Endothelial cell of umbilical vein (primary cell): ENCODE results near the gene RILPL2. TPM values are rescaled to one million over a fixed set of nuclear protein-coding genes. Genes with fewer than 3 reads are reported as not detected.

Experiments used
- BruUV-seq: library from RNA; stranded (reverse); fragments of 400-500 nt; replicated peaks from 2 replicates; lab custom pipeline; 2021; lab: Mats Ljungman, UMichigan
- CTCF ChIA-PET: fragments of 300-600, 350-600 bp; sonication (Branson Sonifier 250); formaldehyde crosslinking; loops from one replicate; lab custom pipeline; 2021; ENCODE audit warnings: antibody characterized with exemption, inconsistent platforms; lab: Charles Lee
- POLR2A ChIA-PET: fragments of 300-600, 350-600 bp; sonication (Branson Sonifier 250); formaldehyde crosslinking; loops from one replicate; lab custom pipeline; 2021; ENCODE audit warnings: antibody characterized with exemption, inconsistent platforms; lab: Charles Lee
- DNase-seq: peaks from one replicate; pipeline ENCODE4 v3.0.0-alpha.2; 2011; ENCODE audit warnings: low read depth, low spot score
- FAIRE-seq: peaks from 2 replicates; lab custom pipeline; 2011; peaks lifted over from hg19 to GRCh38; lab: Jason Lieb, UNC
- H2AFZ ChIP-seq: 2 replicates; pipeline ENCODE4 v1.6.0; 2012; ENCODE audit warnings: low read depth, low read length, control low read depth, inconsistent platforms
- H3K27ac ChIP-seq: 2 replicates; pipeline ENCODE4 v1.5.1; 2011; ENCODE audit warnings: low read depth, mild to moderate bottlenecking, control low read depth, low read length, moderate library complexity; ENCODE audit not compliant: insufficient read depth
- H3K27me3 ChIP-seq, 2 experiments: 2 replicates each; pipeline versions ENCODE4 v1.6.0 to v1.6.1; 2011; ENCODE audit warnings: low read length in 2 of 2, mixed read lengths in 1 of 2; ENCODE audit not compliant: control insufficient read depth in 2 of 2, insufficient read depth in 2 of 2
- H3K36me3 ChIP-seq, 2 experiments: 2 replicates in 1 of 2; 3 replicates in 1 of 2; pipeline ENCODE4 v1.5.1; 2011; ENCODE audit warnings: low read length in 2 of 2, mild to moderate bottlenecking in 1 of 2, moderate library complexity in 1 of 2; ENCODE audit not compliant: control insufficient read depth in 2 of 2, insufficient read depth in 2 of 2; ENCODE audit errors: extremely low read depth in 1 of 2
- H3K4me1 ChIP-seq: 3 replicates; pipeline ENCODE4 v1.5.1; 2011; ENCODE audit warnings: mild to moderate bottlenecking, low read length; ENCODE audit not compliant: control insufficient read depth, insufficient read depth; ENCODE audit errors: extremely low read depth
- H3K4me2 ChIP-seq: 2 replicates; pipeline ENCODE4 v1.6.1; 2011; ENCODE audit warnings: low read length, control low read depth, mixed read lengths; ENCODE audit not compliant: insufficient read depth
- H3K4me3 ChIP-seq, 3 experiments: fragments of 200-600 bp in 1 of 3; sonication (generic), shearing (Covaris generic) in 1 of 3; replicated peaks in 1 of 3; 2 replicates each; pipeline ENCODE4 v1.5.1; 2011 to 2016; ENCODE audit warnings: control low read depth in 3 of 3, low read length in 3 of 3, mild to moderate bottlenecking in 2 of 3, inconsistent platforms in 1 of 3, low read depth in 1 of 3, moderate library complexity in 1 of 3; ENCODE audit not compliant: insufficient read depth in 1 of 3
- H3K79me2 ChIP-seq: 2 replicates; pipeline ENCODE4 v1.6.0; 2012; ENCODE audit warnings: low read length, inconsistent platforms; ENCODE audit not compliant: control insufficient read depth, insufficient read depth
- H3K9ac ChIP-seq: replicated peaks from 2 replicates; pipeline ENCODE3; 2011; ENCODE audit warnings: low read length, control low read depth; ENCODE audit not compliant: insufficient read depth; ENCODE audit errors: extremely low read depth
- H3K9me1 ChIP-seq: replicated peaks from 3 replicates; pipeline ENCODE4 v1.6.0; 2011; ENCODE audit warnings: mild to moderate bottlenecking, low read length; ENCODE audit not compliant: control insufficient read depth, insufficient read depth; ENCODE audit errors: extremely low read depth
- H3K9me3 ChIP-seq: replicated peaks from 2 replicates; pipeline ENCODE4 v1.5.1; 2012; ENCODE audit warnings: low read length, inconsistent platforms; ENCODE audit not compliant: control insufficient read depth, insufficient read depth
- H4K20me1 ChIP-seq: replicated peaks from 2 replicates; pipeline ENCODE3; 2011; ENCODE audit warnings: mild to moderate bottlenecking, low read length; ENCODE audit not compliant: control insufficient read depth, insufficient read depth; ENCODE audit errors: extremely low read depth
- EZH2 ChIP-seq: IDR thresholded peaks from 2 replicates; pipeline ENCODE4 v1.6.1; 2012; ENCODE audit warnings: borderline replicate concordance, low read depth, mild to moderate bottlenecking, moderate library complexity, low read length, inconsistent platforms; ENCODE audit not compliant: severe bottlenecking
- FOS ChIP-seq: IDR thresholded peaks from 2 replicates; pipeline ENCODE4 v1.6.1; 2011; ENCODE audit warnings: mild to moderate bottlenecking, low read length, moderate library complexity, borderline replicate concordance; ENCODE audit not compliant: insufficient read depth
- GATA2 ChIP-seq: IDR thresholded peaks from 2 replicates; pipeline ENCODE4 v1.7.0; 2011; ENCODE audit warnings: low read depth, mild to moderate bottlenecking, moderate library complexity, mixed read lengths, low read length; ENCODE audit not compliant: insufficient read length, insufficient read depth
- JUN ChIP-seq: IDR thresholded peaks from 2 replicates; pipeline ENCODE4 v1.6.1; 2011; ENCODE audit warnings: borderline replicate concordance, low read depth; ENCODE audit not compliant: insufficient read length, insufficient read depth
- MYC ChIP-seq: IDR thresholded peaks from one replicate; pipeline ENCODE4 v1.6.1; 2011; ENCODE audit warnings: mild to moderate bottlenecking, low read depth, low read length
- POLR2A ChIP-seq: IDR thresholded peaks from 2 replicates; pipeline ENCODE4 v1.6.1; 2012; ENCODE audit warnings: low read depth, mild to moderate bottlenecking, control low read depth, low read length
- POLR2AphosphoS5 ChIP-seq: IDR thresholded peaks from 2 replicates; pipeline ENCODE4 v1.6.1; 2012; ENCODE audit warnings: low read depth, mild to moderate bottlenecking, control low read depth, low read length, moderate library complexity; ENCODE audit not compliant: insufficient read depth
- dilution Hi-C: fragments of 300-500 bp; cut with MboI; formaldehyde crosslinking; loops from one replicate; pipeline ENCODE4 v1.15.0; 2019; ENCODE audit warnings: low sequenced_read_pairs; ENCODE audit not compliant: extremely low pct_ligation_motif_present
- intact Hi-C: fragments of 100-400 bp; cut with micrococcal nuclease; formaldehyde crosslinking; loops from one replicate; pipeline ENCODE4 v1.10.0; 2022
- polyA plus RNA-seq, 4 experiments: library from polyadenylated mRNA; depleted of rRNA in 3 of 4; stranded (reverse) in 3 of 4; unstranded in 1 of 4; fragments of >200 nt; gene quantifications; 2 replicates each; pipeline versions ENCODE4 v1.2.1 to v1.2.3, GENCODE V29; 2011 to 2012; ENCODE audit warnings: missing spikeins in 1 of 4
- total RNA-seq: library from RNA; stranded (reverse); gene quantifications from 2 replicates; pipeline ENCODE4 v1.2.3, GENCODE V29; 2021
- TF ChIP-seq, protein P1 (sequence below), 2 donors: IDR thresholded peaks; 1 replicate in 1 of 2; 2 replicates in 1 of 2; pipeline ENCODE4 v1.5.1; 2011; ENCODE audit warnings: low read length in 2 of 2, mild to moderate bottlenecking in 2 of 2, moderate library complexity in 2 of 2, control low read depth in 1 of 2, inconsistent platforms in 1 of 2, low read depth in 1 of 2; ENCODE audit not compliant: insufficient read depth in 1 of 2; ENCODE audit errors: extremely low read depth in 1 of 2
- TF ChIP-seq, protein P2 (sequence below): IDR thresholded peaks from 2 replicates; pipeline ENCODE4 v1.6.1; 2011; ENCODE audit not compliant: insufficient read depth, insufficient read length

The RILPL2 gene
- total and polyA plus RNA-seq, 2 donors (not counting 3 experiments of a cell fraction or from before 2014, with no cell fraction given) = 3.3 to 4.6 TPM

DNA sequence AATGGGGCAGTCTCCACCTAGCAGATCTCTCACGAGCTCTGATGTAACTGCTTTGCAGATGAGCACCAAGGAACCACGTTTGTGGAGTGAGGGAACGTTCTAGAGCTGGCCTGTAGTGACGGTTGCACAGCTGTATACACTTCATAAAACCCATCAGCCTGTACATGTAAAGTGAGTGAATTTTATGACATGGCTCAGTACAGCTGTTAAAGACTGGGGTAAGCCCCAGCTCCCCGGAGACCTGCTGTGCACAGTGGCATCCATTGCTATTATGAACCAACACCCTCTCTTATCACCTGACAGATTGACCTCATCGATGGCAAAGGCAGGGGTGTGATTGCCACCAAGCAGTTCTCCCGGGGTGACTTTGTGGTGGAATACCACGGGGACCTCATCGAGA is 31.9 kb downstream of the RILPL2 start:
- Histone ChIP-seq H3K27ac (no peak overlapping the region), H3K9me1 (no peaks in the 10 kb centered on the region), H3K36me3 (peaks cover 25 to 44% of the 10 kb centered on the region in 2 experiments), H3K4me3 (no peak overlapping the region), H3K27me3 (no peaks in the 10 kb centered on the region), H3K4me1 (no peaks in the 10 kb centered on the region), H3K4me2 (no peak overlapping the region), H4K20me1 (no peaks in the 10 kb centered on the region), H3K79me2 (peaks cover 37% of the 10 kb centered on the region), H3K9me3 (no peaks in the 10 kb centered on the region), H2AFZ (no peak overlapping the region), H3K9ac (no peak overlapping the region)
- DNase-seq (no peak), FAIRE-seq (peak; percentile 59)
- intact Hi-C loops = no loop called here
- no TSS peak for BruUV-seq
- POLR2A ChIA-PET = interaction anchor here (0.5 to 0.8 kb wide), 2 partner anchors 53 to 118 kb away, joined by 3 read pairs; partner anchors contain the start of gene SNRNP35
- CTCF ChIA-PET = no interaction called here
- dilution Hi-C loops = no loop called here
- TF ChIP-seq, protein P1, sequence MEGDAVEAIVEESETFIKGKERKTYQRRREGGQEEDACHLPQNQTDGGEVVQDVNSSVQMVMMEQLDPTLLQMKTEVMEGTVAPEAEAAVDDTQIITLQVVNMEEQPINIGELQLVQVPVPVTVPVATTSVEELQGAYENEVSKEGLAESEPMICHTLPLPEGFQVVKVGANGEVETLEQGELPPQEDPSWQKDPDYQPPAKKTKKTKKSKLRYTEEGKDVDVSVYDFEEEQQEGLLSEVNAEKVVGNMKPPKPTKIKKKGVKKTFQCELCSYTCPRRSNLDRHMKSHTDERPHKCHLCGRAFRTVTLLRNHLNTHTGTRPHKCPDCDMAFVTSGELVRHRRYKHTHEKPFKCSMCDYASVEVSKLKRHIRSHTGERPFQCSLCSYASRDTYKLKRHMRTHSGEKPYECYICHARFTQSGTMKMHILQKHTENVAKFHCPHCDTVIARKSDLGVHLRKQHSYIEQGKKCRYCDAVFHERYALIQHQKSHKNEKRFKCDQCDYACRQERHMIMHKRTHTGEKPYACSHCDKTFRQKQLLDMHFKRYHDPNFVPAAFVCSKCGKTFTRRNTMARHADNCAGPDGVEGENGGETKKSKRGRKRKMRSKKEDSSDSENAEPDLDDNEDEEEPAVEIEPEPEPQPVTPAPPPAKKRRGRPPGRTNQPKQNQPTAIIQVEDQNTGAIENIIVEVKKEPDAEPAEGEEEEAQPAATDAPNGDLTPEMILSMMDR (IDR thresholded peaks at IDR 0.05; ENCODE audit: extremely low read depth in 1 of 2, insufficient read depth in 1 of 2, low read depth in 1 of 2, low read length in 2 of 2) = no peak
- TF ChIP-seq GATA2 (no peak), FOS (no peak), EZH2 (no peak), JUN (no peak), POLR2A (no peak), MYC (no peak), POLR2AphosphoS5 (no peak)
- TF ChIP-seq, protein P2, sequence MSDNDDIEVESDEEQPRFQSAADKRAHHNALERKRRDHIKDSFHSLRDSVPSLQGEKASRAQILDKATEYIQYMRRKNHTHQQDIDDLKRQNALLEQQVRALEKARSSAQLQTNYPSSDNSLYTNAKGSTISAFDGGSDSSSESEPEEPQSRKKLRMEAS = no peak
